IMR-90 (cell line): Measurements from ENCODE around the gene TM4SF5. TPM values are rescaled to one million over a fixed set of nuclear protein-coding genes. Genes with fewer than 3 reads are reported as not detected.

Experiments used
- ATAC-seq: fragments of 200-7000 bp; cut with Tn5 transposase; 2 replicates; pipeline ENCODE4 v1.9.1; 2020; ENCODE audit warnings: low read depth, mild to moderate bottlenecking, moderate library complexity
- BruUV-seq: library from RNA; stranded (reverse); fragments of 400-500 nt; replicated peaks from 2 replicates; lab custom pipeline; 2021; lab: Mats Ljungman, UMichigan
- CTCF ChIA-PET: fragments of 300-600 bp; formaldehyde crosslinking; extraction: SDS; loops from one replicate; lab custom pipeline; 2021; ENCODE audit warnings: antibody characterized with exemption; lab: Yijun Ruan, JAX
- POLR2A ChIA-PET: fragments of 300-600 bp; sonication (Branson Sonifier 250); formaldehyde crosslinking; loops from one replicate; lab custom pipeline; 2022; ENCODE audit warnings: antibody characterized with exemption; ENCODE audit not compliant: unreplicated experiment; lab: Charles Lee
- DNase-seq: peaks from one replicate; pipeline ENCODE4 v3.0.0; 2013
- H2AFZ ChIP-seq: replicated peaks from 2 replicates; pipeline ENCODE3; 2013; ENCODE audit warnings: low read length, mild to moderate bottlenecking; ENCODE audit not compliant: poor library complexity
- H2AK5ac ChIP-seq: 2 replicates; pipeline ENCODE4 v1.6.1; 2013; ENCODE audit warnings: low read depth, low read length, inconsistent platforms
- H2AK9ac ChIP-seq: replicated peaks from 2 replicates; pipeline ENCODE3; 2013; ENCODE audit warnings: mild to moderate bottlenecking, low read depth, low read length, moderate library complexity; ENCODE audit not compliant: poor library complexity
- H2BK120ac ChIP-seq: 2 replicates; pipeline ENCODE4 v1.6.1; 2013; ENCODE audit warnings: low read depth, low read length, inconsistent platforms
- H2BK15ac ChIP-seq: 3 replicates; pipeline ENCODE4 v1.6.1; 2013; ENCODE audit warnings: low read depth, low read length, inconsistent platforms
- H2BK20ac ChIP-seq: 2 replicates; pipeline ENCODE4 v1.6.1; 2013; ENCODE audit warnings: low read depth, mild to moderate bottlenecking, inconsistent platforms, low read length, moderate library complexity
- H2BK5ac ChIP-seq: 2 replicates; pipeline ENCODE4 v1.6.1; 2013; ENCODE audit warnings: mild to moderate bottlenecking, low read depth, low read length, inconsistent platforms; ENCODE audit not compliant: poor library complexity, severe bottlenecking
- H3K14ac ChIP-seq: replicated peaks from 2 replicates; pipeline ENCODE4 v1.6.1; 2013; ENCODE audit warnings: low read depth, low read length, inconsistent platforms
- H3K18ac ChIP-seq: 2 replicates; pipeline ENCODE4 v1.6.1; 2013; ENCODE audit warnings: low read depth, low read length, control low read depth
- H3K23ac ChIP-seq: 2 replicates; pipeline ENCODE4 v1.6.1; 2013; ENCODE audit warnings: low read depth, low read length, inconsistent platforms
- H3K27ac ChIP-seq: 2 replicates; pipeline ENCODE4 v1.5.1; 2013; ENCODE audit warnings: mild to moderate bottlenecking, control low read depth, low read length; ENCODE audit not compliant: insufficient read depth
- H3K27me3 ChIP-seq: 2 replicates; pipeline ENCODE4 v1.6.1; 2013; ENCODE audit warnings: low read length; ENCODE audit not compliant: control insufficient read depth, insufficient read depth
- H3K36me3 ChIP-seq: 2 replicates; pipeline ENCODE4 v1.6.1; 2013; ENCODE audit warnings: low read length, mixed read lengths; ENCODE audit not compliant: control insufficient read depth, insufficient read depth
- H3K4ac ChIP-seq: 2 replicates; pipeline ENCODE4 v1.6.1; 2013; ENCODE audit warnings: low read depth, low read length, inconsistent platforms
- H3K4me1 ChIP-seq: 2 replicates; pipeline ENCODE4 v1.6.1; 2013; ENCODE audit warnings: low read length, mixed read lengths; ENCODE audit not compliant: control insufficient read depth, insufficient read depth
- H3K4me2 ChIP-seq: 2 replicates; pipeline ENCODE4 v1.6.1; 2013; ENCODE audit warnings: low read depth, mild to moderate bottlenecking, control low read depth, low read length, moderate library complexity
- H3K4me3 ChIP-seq: 2 replicates; pipeline ENCODE4 v1.5.1; 2013; ENCODE audit warnings: low read depth, mild to moderate bottlenecking, control low read depth, low read length, moderate library complexity; ENCODE audit not compliant: insufficient read depth
- H3K56ac ChIP-seq: 2 replicates; pipeline ENCODE4 v1.6.1; 2013; ENCODE audit warnings: low read length, inconsistent platforms; ENCODE audit not compliant: insufficient read depth; ENCODE audit errors: extremely low read depth
- H3K79me1 ChIP-seq, 2 experiments: 2 replicates each; pipeline ENCODE4 v1.6.1; 2013; ENCODE audit warnings: low read length in 2 of 2, inconsistent platforms in 1 of 2, low read depth in 1 of 2
- H3K9ac ChIP-seq: 2 replicates; pipeline ENCODE4 v1.6.1; 2013; ENCODE audit warnings: low read depth, low read length, control low read depth
- H3K9me1 ChIP-seq: 2 replicates; pipeline ENCODE4 v1.6.1; 2013; ENCODE audit warnings: low read length, inconsistent platforms; ENCODE audit not compliant: insufficient read depth
- H3K9me3 ChIP-seq: 2 replicates; pipeline ENCODE4 v1.6.1; 2013; ENCODE audit warnings: low read length; ENCODE audit not compliant: control insufficient read depth, insufficient read depth
- H4K20me1 ChIP-seq: 2 replicates; pipeline ENCODE4 v1.6.1; 2013; ENCODE audit warnings: low read length, inconsistent platforms; ENCODE audit not compliant: insufficient read depth
- H4K5ac ChIP-seq: 2 replicates; pipeline ENCODE4 v1.6.1; 2013; ENCODE audit warnings: mild to moderate bottlenecking, low read depth, low read length, control low read depth
- H4K8ac ChIP-seq, 2 experiments: 2 replicates each; pipeline ENCODE4 v1.6.1; 2013; ENCODE audit warnings: low read depth in 2 of 2, low read length in 2 of 2, control low read depth in 1 of 2, inconsistent platforms in 1 of 2
- H4K91ac ChIP-seq: 2 replicates; pipeline ENCODE4 v1.6.1; 2013; ENCODE audit warnings: low read depth, low read length, inconsistent platforms; ENCODE audit not compliant: insufficient read depth
- FOS ChIP-seq: fragments of 150-350 bp; IDR thresholded peaks from 2 replicates; pipeline ENCODE4 v1.6.1; 2016; ENCODE audit warnings: low read depth, low read length
- MAFK ChIP-seq: IDR thresholded peaks from 2 replicates; pipeline ENCODE4 v1.6.1; 2012; ENCODE audit warnings: low read depth, low read length, improper control_type of control experiment
- MAZ ChIP-seq: IDR thresholded peaks from 2 replicates; pipeline ENCODE4 v1.6.1; 2012; ENCODE audit warnings: low read depth, mild to moderate bottlenecking, low read length, improper control_type of control experiment, moderate library complexity, borderline replicate concordance
- NFE2L2 ChIP-seq: fragments of 150-350 bp; IDR thresholded peaks from 2 replicates; pipeline ENCODE4 v1.6.1; 2016; ENCODE audit warnings: low read depth, mild to moderate bottlenecking, low read length
- RAD21 ChIP-seq: IDR thresholded peaks from 2 replicates; pipeline ENCODE4 v1.6.1; 2012; ENCODE audit warnings: low read length, improper control_type of control experiment
- RFX5 ChIP-seq: IDR thresholded peaks from 2 replicates; pipeline ENCODE4 v1.8.0; 2012; ENCODE audit warnings: low read depth, mild to moderate bottlenecking, low read length, moderate library complexity
- SMC3 ChIP-seq: fragments of 150-350 bp; IDR thresholded peaks from 2 replicates; pipeline ENCODE4 v1.6.1; 2016; ENCODE audit warnings: low read depth, mild to moderate bottlenecking, antibody characterized with exemption, low read length, moderate library complexity
- USF2 ChIP-seq: fragments of 150-350 bp; IDR thresholded peaks from 2 replicates; pipeline ENCODE4 v1.6.1; 2017; ENCODE audit warnings: mild to moderate bottlenecking, antibody characterized with exemption, low read length, low read depth
- WGBS, 2 experiments: methylation state at CpG; one replicate each; pipeline versions ENCODE4 v1.1.5 to v1.1.7; 2013; ENCODE audit warnings: missing lambda C conversion rate in 2 of 2; ENCODE audit not compliant: insufficient read length in 1 of 2; ENCODE audit errors: extremely low coverage in 2 of 2; 5-methylcytosine and 5-hydroxymethylcytosine counted together
- dilution Hi-C: fragments of 300-500 bp; cut with HindIII; formaldehyde crosslinking; loops from one replicate; pipeline ENCODE4 v1.14.3; 2018; ENCODE audit warnings: low sequenced_read_pairs; ENCODE audit not compliant: unreplicated experiment
- in situ Hi-C: fragments of 300-500 bp; cut with MboI; formaldehyde crosslinking; loops from 3 replicates; pipeline ENCODE4 v1.14.3; 2019; ENCODE audit warnings: low sequenced_read_pairs, inconsistent platforms, mixed read lengths
- intact Hi-C: fragments of 100-400 bp; cut with micrococcal nuclease; formaldehyde crosslinking; loops from 2 replicates; pipeline ENCODE4 v1.10.0; 2022
- polyA plus RNA-seq, 3 experiments: library from polyadenylated mRNA; depleted of rRNA; stranded (reverse); fragments of >200 nt; gene quantifications; 2 replicates each; pipeline ENCODE4 v1.2.3, GENCODE V29; 2012; ENCODE audit warnings: low replicate concordance in 1 of 3
- total RNA-seq: library from RNA; depleted of rRNA; stranded (reverse); fragments of >200 nt; gene quantifications from 2 replicates; pipeline ENCODE4 v1.2.3, GENCODE V29; 2012

The TM4SF5 gene
- total and polyA plus RNA-seq, 2 of the 4 experiments (the other 2 are of a cell fraction) = not detected

- H3K4me2 ChIP-seq = no peak overlapping the region
- H3K9me3 ChIP-seq = no peaks in the 10 kb centered on the region
- no peak for TF ChIP-seq NFE2L2
- TF ChIP-seq RFX5 = no peak
- TF ChIP-seq FOS = no peak
- no peak for TF ChIP-seq RAD21
- TF ChIP-seq USF2 = no peak
- no peak for TF ChIP-seq SMC3
- TF ChIP-seq MAFK = 0 out of 2 replicates have a peak, but pooled peaks have one; percentile 6
- no peak for TF ChIP-seq MAZ
- no peak for ATAC-seq
- H3K56ac ChIP-seq = no peak overlapping the region
- ChIA-PET CTCF (no interaction called here), POLR2A (no interaction called here)
- H3K79me1 ChIP-seq = no peaks in the 10 kb centered on the region
- H3K9ac ChIP-seq = no peak overlapping the region
- no peaks in the 10 kb centered on the region for H3K4me1 ChIP-seq
- H2BK20ac ChIP-seq = no peak overlapping the region
- no peak overlapping the region for H2BK5ac ChIP-seq
- H3K9me1 ChIP-seq = no peaks in the 10 kb centered on the region
- H3K36me3 ChIP-seq = no peaks in the 10 kb centered on the region
- H3K23ac ChIP-seq = no peak overlapping the region
- in situ Hi-C loops (no loop called here), intact Hi-C loops (loop anchor here (2.0 kb wide), 1 partner anchor 39 kb away; the partner anchor contains the start of gene MED11), dilution Hi-C loops (no loop called here)
- no CpG with 5 or more reads among the region's 2 CpGs for WGBS, 2 experiments
- no peak overlapping the region for H4K91ac ChIP-seq
- no peak overlapping the region for H3K4ac ChIP-seq
- no peak overlapping the region for H4K5ac ChIP-seq
- no peak overlapping the region for H3K27ac ChIP-seq
- H4K8ac ChIP-seq = no peak overlapping the region
- no peaks in the 10 kb centered on the region; the same call in 1 of the 2 replicates for H4K20me1 ChIP-seq
- no peak overlapping the region for H2AK9ac ChIP-seq
- no peak overlapping the region for H2BK120ac ChIP-seq
- no peak overlapping the region for H3K14ac ChIP-seq
- H2AFZ ChIP-seq = no peak overlapping the region
- no TSS peak for BruUV-seq
- H2BK15ac ChIP-seq = no peak overlapping the region
- H2AK5ac ChIP-seq = no peak overlapping the region
- no peak for DNase-seq
- H3K27me3 ChIP-seq = peaks cover 26% of the 10 kb centered on the region
- no peak overlapping the region for H3K4me3 ChIP-seq
- H3K18ac ChIP-seq = no peak overlapping the region
Measured at GRCh38 chr17:4769628-4770027, 2.1 kb upstream of the TM4SF5 start.
